HCT116 (cell line): ENCODE results near the gene RNF34.

Experiments used
- POLR2AphosphoS5 ChIP-seq: IDR thresholded peaks from 2 replicates; pipeline ENCODE4 v1.6.1; 2011; ENCODE audit warnings: mild to moderate bottlenecking, low read depth, low read length, moderate library complexity
- TF ChIP-seq, protein P1 (sequence below), 3 experiments: fragments of 200-600 bp in 1 of 3; sonication (generic) in 1 of 3; IDR thresholded peaks in 2 of 3; conservative IDR thresholded peaks in 1 of 3; 2 replicates each; pipeline ENCODE4 v1.5.1; 2012 to 2017; ENCODE audit warnings: low read depth in 2 of 3, low read length in 2 of 3, antibody characterized with exemption in 1 of 3, borderline replicate concordance in 1 of 3, control low read depth in 1 of 3, mild to moderate bottlenecking in 1 of 3, mixed read lengths in 1 of 3, mixed run types in 1 of 3, moderate library complexity in 1 of 3; ENCODE audit not compliant: insufficient read depth in 1 of 3

DNA sequence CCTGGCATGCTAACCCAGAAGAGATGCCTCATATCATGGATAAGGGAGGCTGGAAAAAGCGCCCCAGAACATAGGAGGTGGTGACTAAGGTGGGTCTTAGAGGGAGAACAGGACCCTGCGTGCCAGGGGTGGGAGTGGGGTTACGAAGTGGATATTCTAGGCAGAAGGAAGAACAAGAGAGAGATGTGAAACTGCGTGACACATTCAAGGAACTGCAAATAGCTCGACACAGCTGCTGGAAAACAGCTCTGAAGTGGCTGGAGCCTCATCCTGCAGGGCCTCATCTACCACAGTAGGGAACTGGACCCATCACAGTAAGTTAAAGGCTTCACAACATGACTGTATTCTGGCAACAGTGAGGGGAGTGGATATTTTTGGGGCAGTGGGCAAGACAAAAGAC, 61.1 kb downstream of the RNF34 start:
- no peak for TF ChIP-seq POLR2AphosphoS5
- TF ChIP-seq, protein P1, sequence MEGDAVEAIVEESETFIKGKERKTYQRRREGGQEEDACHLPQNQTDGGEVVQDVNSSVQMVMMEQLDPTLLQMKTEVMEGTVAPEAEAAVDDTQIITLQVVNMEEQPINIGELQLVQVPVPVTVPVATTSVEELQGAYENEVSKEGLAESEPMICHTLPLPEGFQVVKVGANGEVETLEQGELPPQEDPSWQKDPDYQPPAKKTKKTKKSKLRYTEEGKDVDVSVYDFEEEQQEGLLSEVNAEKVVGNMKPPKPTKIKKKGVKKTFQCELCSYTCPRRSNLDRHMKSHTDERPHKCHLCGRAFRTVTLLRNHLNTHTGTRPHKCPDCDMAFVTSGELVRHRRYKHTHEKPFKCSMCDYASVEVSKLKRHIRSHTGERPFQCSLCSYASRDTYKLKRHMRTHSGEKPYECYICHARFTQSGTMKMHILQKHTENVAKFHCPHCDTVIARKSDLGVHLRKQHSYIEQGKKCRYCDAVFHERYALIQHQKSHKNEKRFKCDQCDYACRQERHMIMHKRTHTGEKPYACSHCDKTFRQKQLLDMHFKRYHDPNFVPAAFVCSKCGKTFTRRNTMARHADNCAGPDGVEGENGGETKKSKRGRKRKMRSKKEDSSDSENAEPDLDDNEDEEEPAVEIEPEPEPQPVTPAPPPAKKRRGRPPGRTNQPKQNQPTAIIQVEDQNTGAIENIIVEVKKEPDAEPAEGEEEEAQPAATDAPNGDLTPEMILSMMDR (IDR thresholded peaks at IDR 0.05 in 2 of 3, conservative IDR thresholded peaks at IDR 0.05 in 1 of 3; ENCODE audit: borderline replicate concordance in 1 of 3, insufficient read depth in 1 of 3, low read depth in 2 of 3, low read length in 2 of 3) = no peak
